Trophoblast cell (in vitro differentiated cells and primary cell): ENCODE measurements around the gene IL16.

ENCODE experiments used
- DNase-seq, 2 donors: peaks; one replicate each; pipeline ENCODE4 v3.0.0-alpha.2; 2016
- H2AFZ ChIP-seq: 2 replicates; pipeline ENCODE4 v1.6.1; 2013; ENCODE audit warnings: low read length, moderate library complexity, mild to moderate bottlenecking; ENCODE audit not compliant: insufficient read depth, poor library complexity
- H2AK5ac ChIP-seq: 2 replicates; pipeline ENCODE4 v1.6.1; 2013; ENCODE audit warnings: mild to moderate bottlenecking, low read length
- H2BK120ac ChIP-seq: 2 replicates; pipeline ENCODE4 v1.6.1; 2013; ENCODE audit warnings: low read length, mild to moderate bottlenecking, moderate library complexity; ENCODE audit not compliant: insufficient read depth, poor library complexity
- H2BK12ac ChIP-seq: 2 replicates; pipeline ENCODE4 v1.6.1; 2013; ENCODE audit warnings: mild to moderate bottlenecking, low read length, moderate library complexity
- H2BK5ac ChIP-seq: 2 replicates; pipeline ENCODE4 v1.6.1; 2013; ENCODE audit warnings: low read length, low read depth, moderate library complexity, mild to moderate bottlenecking; ENCODE audit not compliant: poor library complexity
- H3K14ac ChIP-seq: 2 replicates; pipeline ENCODE4 v1.6.1; 2013; ENCODE audit warnings: mild to moderate bottlenecking, low read length
- H3K18ac ChIP-seq: 2 replicates; pipeline ENCODE4 v1.6.1; 2013; ENCODE audit warnings: mild to moderate bottlenecking, low read length
- H3K23ac ChIP-seq: 2 replicates; pipeline ENCODE4 v1.6.1; 2013; ENCODE audit warnings: low read length
- H3K27ac ChIP-seq: 2 replicates; pipeline ENCODE4 v1.5.1; 2013; ENCODE audit warnings: low read depth, mild to moderate bottlenecking, inconsistent platforms, low read length, moderate library complexity
- H3K27me3 ChIP-seq: 2 replicates; pipeline ENCODE4 v1.6.1; 2013; ENCODE audit warnings: inconsistent platforms, mild to moderate bottlenecking, low read length, moderate library complexity; ENCODE audit not compliant: insufficient read depth
- H3K36me3 ChIP-seq, 2 experiments: 1 replicate in 1 of 2; 2 replicates in 1 of 2; pipeline ENCODE4 v1.6.1; 2013; ENCODE audit warnings: low read length in 2 of 2, mild to moderate bottlenecking in 2 of 2, moderate library complexity in 1 of 2; ENCODE audit not compliant: insufficient read depth in 2 of 2, control insufficient read depth in 1 of 2
- H3K4ac ChIP-seq: 2 replicates; pipeline ENCODE4 v1.6.1; 2013; ENCODE audit warnings: low read depth, mild to moderate bottlenecking, low read length, moderate library complexity
- H3K4me1 ChIP-seq, 2 experiments: 1 replicate in 1 of 2; 2 replicates in 1 of 2; pipeline ENCODE4 v1.6.1; 2013; ENCODE audit warnings: low read length in 2 of 2, mild to moderate bottlenecking in 2 of 2, moderate library complexity in 1 of 2; ENCODE audit not compliant: insufficient read depth in 2 of 2, control insufficient read depth in 1 of 2
- H3K4me2 ChIP-seq: 2 replicates; pipeline ENCODE4 v1.6.1; 2013; ENCODE audit warnings: inconsistent platforms, mild to moderate bottlenecking, low read length, moderate library complexity
- H3K4me3 ChIP-seq: 2 replicates; pipeline ENCODE4 v1.5.1; 2013; ENCODE audit warnings: mild to moderate bottlenecking, low read depth, low read length, inconsistent platforms
- H3K79me1 ChIP-seq: one replicate; pipeline ENCODE4 v1.6.1; 2013; ENCODE audit warnings: low read length
- H3K79me2 ChIP-seq: 2 replicates; pipeline ENCODE4 v1.6.1; 2013; ENCODE audit warnings: low read length, mild to moderate bottlenecking; ENCODE audit not compliant: control insufficient read depth, insufficient read depth, poor library complexity
- H3K9ac ChIP-seq: 2 replicates; pipeline ENCODE4 v1.6.1; 2013; ENCODE audit warnings: mild to moderate bottlenecking, low read length
- H3K9me3 ChIP-seq: 2 replicates; pipeline ENCODE4 v1.6.1; 2013; ENCODE audit warnings: low read depth, mild to moderate bottlenecking, control low read depth, inconsistent platforms, low read length; ENCODE audit not compliant: insufficient read depth
- H4K12ac ChIP-seq: 2 replicates; pipeline ENCODE4 v1.6.1; 2013; ENCODE audit warnings: low read depth, mild to moderate bottlenecking, low read length, moderate library complexity
- H4K8ac ChIP-seq: 2 replicates; pipeline ENCODE4 v1.6.1; 2013; ENCODE audit warnings: low read depth, mild to moderate bottlenecking, low read length, moderate library complexity
- H4K91ac ChIP-seq: one replicate; pipeline ENCODE4 v1.6.1; 2013; ENCODE audit warnings: low read depth, mild to moderate bottlenecking, low read length, moderate library complexity
- WGBS: extraction: QIAGEN DNeasy Blood & Tissue Kit; methylation state at CpG from one replicate; pipeline ENCODE4 v1.1.7; 2013; ENCODE audit warnings: missing lambda C conversion rate; ENCODE audit not compliant: insufficient read length, insufficient coverage; ENCODE audit errors: extremely low coverage; 5-methylcytosine and 5-hydroxymethylcytosine counted together

The IL16 gene

GRCh38 chr15:81295486-81296121 is 98.9 kb downstream of the IL16 start:
- H3K18ac ChIP-seq, result no peak overlapping the region
- H2AFZ ChIP-seq, result no peak overlapping the region
- no peaks in the 10 kb centered on the region for H3K9me3 ChIP-seq
- H4K12ac ChIP-seq, result no peak overlapping the region
- no peak overlapping the region for H2BK5ac ChIP-seq
- no peak overlapping the region for H3K4me3 ChIP-seq
- no peak overlapping the region for H4K8ac ChIP-seq
- H2AK5ac ChIP-seq, result no peak overlapping the region
- no peaks in the 10 kb centered on the region for H3K4me1 ChIP-seq
- no CpG with 5 or more reads among the region's 5 CpGs for WGBS
- no peaks in the 10 kb centered on the region for H3K79me1 ChIP-seq
- H4K91ac ChIP-seq, result no peak overlapping the region
- DNase-seq, result no peak
- no peak overlapping the region for H2BK120ac ChIP-seq
- no peak overlapping the region for H3K14ac ChIP-seq
- no peaks in the 10 kb centered on the region for H3K27me3 ChIP-seq
- no peak overlapping the region for H3K4me2 ChIP-seq
- H3K4ac ChIP-seq, result no peak overlapping the region
- H3K36me3 ChIP-seq, result no peaks in the 10 kb centered on the region
- no peak overlapping the region for H3K9ac ChIP-seq
- H2BK12ac ChIP-seq, result no peak overlapping the region
- H3K79me2 ChIP-seq, result no peaks in the 10 kb centered on the region
- no peak overlapping the region for H3K27ac ChIP-seq
- no peak overlapping the region for H3K23ac ChIP-seq

- H4K8ac ChIP-seq, result no peak overlapping the region
- no peak overlapping the region for H2BK120ac ChIP-seq
- no peak for DNase-seq
- no peaks in the 10 kb centered on the region for H3K27me3 ChIP-seq
- no peaks in the 10 kb centered on the region for H3K4me1 ChIP-seq
- no peak overlapping the region for H2AK5ac ChIP-seq
- H3K23ac ChIP-seq, result no peak overlapping the region
- no peak overlapping the region for H3K9ac ChIP-seq
- H2BK12ac ChIP-seq, result no peak overlapping the region
- H4K91ac ChIP-seq, result no peak overlapping the region
- H3K4me3 ChIP-seq, result no peak overlapping the region
- H3K79me2 ChIP-seq, result no peaks in the 10 kb centered on the region
- no peak overlapping the region for H3K4me2 ChIP-seq
- H3K79me1 ChIP-seq, result no peaks in the 10 kb centered on the region
- no CpG with 5 or more reads among the region's 2 CpGs for WGBS
- no peak overlapping the region for H4K12ac ChIP-seq
- no peaks in the 10 kb centered on the region for H3K36me3 ChIP-seq
- H3K18ac ChIP-seq, result no peak overlapping the region
- H2AFZ ChIP-seq, result no peak overlapping the region
- H3K14ac ChIP-seq, result no peak overlapping the region
- no peaks in the 10 kb centered on the region for H3K9me3 ChIP-seq
- no peak overlapping the region for H3K27ac ChIP-seq
- no peak overlapping the region for H2BK5ac ChIP-seq
- H3K4ac ChIP-seq, result no peak overlapping the region
These were observed 99.5 kb downstream of the IL16 start for GRCh38 chr15:81296186-81296585.

GRCh38 chr15:81296673-81297072 is 100.0 kb downstream of the IL16 start:
- no peak overlapping the region for H4K12ac ChIP-seq
- H2BK5ac ChIP-seq, result no peak overlapping the region
- H3K4ac ChIP-seq, result no peak overlapping the region
- no peak overlapping the region for H4K91ac ChIP-seq
- no peak overlapping the region for H3K4me3 ChIP-seq
- H2AFZ ChIP-seq, result no peak overlapping the region
- no peaks in the 10 kb centered on the region for H3K4me1 ChIP-seq
- H3K27me3 ChIP-seq, result no peaks in the 10 kb centered on the region
- no peak overlapping the region for H3K9ac ChIP-seq
- no peak overlapping the region for H2AK5ac ChIP-seq
- H4K8ac ChIP-seq, result no peak overlapping the region
- no peak overlapping the region for H2BK12ac ChIP-seq
- no peak overlapping the region for H3K4me2 ChIP-seq
- no peak overlapping the region for H3K14ac ChIP-seq
- H3K36me3 ChIP-seq, result no peaks in the 10 kb centered on the region
- H3K27ac ChIP-seq, result no peak overlapping the region
- H3K79me2 ChIP-seq, result no peaks in the 10 kb centered on the region
- H3K9me3 ChIP-seq, result no peaks in the 10 kb centered on the region
- H3K23ac ChIP-seq, result no peak overlapping the region
- DNase-seq, result peak in 1 of 2 donors; percentile 36
- H2BK120ac ChIP-seq, result no peak overlapping the region
- no CpG with 5 or more reads among the region's 11 CpGs for WGBS
- H3K79me1 ChIP-seq, result no peaks in the 10 kb centered on the region
- H3K18ac ChIP-seq, result no peak overlapping the region

- Histone ChIP-seq H3K4me1 (no peaks in the 10 kb centered on the region), H3K4me3 (no peak overlapping the region), H3K36me3 (no peaks in the 10 kb centered on the region), H3K27ac (no peak overlapping the region), H2AK5ac (no peak overlapping the region), H3K79me1 (no peaks in the 10 kb centered on the region), H2BK5ac (no peak overlapping the region), H3K79me2 (no peaks in the 10 kb centered on the region), H2BK12ac (no peak overlapping the region), H2BK120ac (no peak overlapping the region), H3K9ac (no peak overlapping the region), H4K12ac (no peak overlapping the region), H2AFZ (no peak overlapping the region), H4K91ac (no peak overlapping the region), H3K4me2 (no peak overlapping the region), H3K27me3 (no peaks in the 10 kb centered on the region), H3K23ac (no peak overlapping the region), H3K14ac (no peak overlapping the region), H3K9me3 (no peaks in the 10 kb centered on the region), H3K4ac (no peak overlapping the region), H3K18ac (no peak overlapping the region), H4K8ac (no peak overlapping the region)
- no CpG with 5 or more reads among the region's 3 CpGs for WGBS
- DNase-seq, result peak; percentile 87 to 94
These were observed 100.5 kb downstream of the IL16 start for GRCh38 chr15:81297147-81297572.
